Fibroblast of upper back skin (primary cell): ENCODE measurements around the gene PKD2.

Experiments used
- DNase-seq: peaks from one replicate; pipeline ENCODE4 v3.0.0-alpha.2; 2013

The PKD2 gene

DNA sequence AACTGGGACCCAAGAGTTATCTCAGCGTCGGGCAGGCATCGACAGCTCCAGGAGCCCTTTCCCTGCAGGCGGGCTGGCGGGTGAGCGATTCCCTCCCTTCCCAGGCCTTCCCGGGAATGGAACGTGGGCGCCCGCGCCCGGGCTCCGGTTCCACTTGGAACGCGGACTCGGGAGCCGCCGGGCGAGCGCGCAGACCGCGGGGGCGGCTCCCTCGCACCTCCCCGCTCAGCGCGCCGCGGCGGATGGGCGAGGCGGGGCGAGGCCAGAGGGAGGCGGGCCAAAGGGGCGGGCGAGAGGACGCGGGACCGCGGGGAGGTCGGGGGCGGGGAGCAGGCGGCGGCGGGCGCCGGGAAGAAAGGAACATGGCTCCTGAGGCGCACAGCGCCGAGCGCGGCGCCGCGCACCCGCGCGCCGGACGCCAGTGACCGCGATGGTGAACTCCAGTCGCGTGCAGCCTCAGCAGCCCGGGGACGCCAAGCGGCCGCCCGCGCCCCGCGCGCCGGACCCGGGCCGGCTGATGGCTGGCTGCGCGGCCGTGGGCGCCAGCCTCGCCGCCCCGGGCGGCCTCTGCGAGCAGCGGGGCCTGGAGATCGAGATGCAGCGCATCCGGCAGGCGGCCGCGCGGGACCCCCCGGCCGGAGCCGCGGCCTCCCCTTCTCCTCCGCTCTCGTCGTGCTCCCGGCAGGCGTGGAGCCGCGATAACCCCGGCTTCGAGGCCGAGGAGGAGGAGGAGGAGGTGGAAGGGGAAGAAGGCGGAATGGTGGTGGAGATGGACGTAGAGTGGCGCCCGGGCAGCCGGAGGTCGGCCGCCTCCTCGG is at the start of gene PKD2:
Gene PKD2 (plus strand): TSS at position 332 of the 818 bp plus-strand sequence. CDS start 99 bp downstream, at position 431.
- DNase-seq: peak; percentile 75

DNA sequence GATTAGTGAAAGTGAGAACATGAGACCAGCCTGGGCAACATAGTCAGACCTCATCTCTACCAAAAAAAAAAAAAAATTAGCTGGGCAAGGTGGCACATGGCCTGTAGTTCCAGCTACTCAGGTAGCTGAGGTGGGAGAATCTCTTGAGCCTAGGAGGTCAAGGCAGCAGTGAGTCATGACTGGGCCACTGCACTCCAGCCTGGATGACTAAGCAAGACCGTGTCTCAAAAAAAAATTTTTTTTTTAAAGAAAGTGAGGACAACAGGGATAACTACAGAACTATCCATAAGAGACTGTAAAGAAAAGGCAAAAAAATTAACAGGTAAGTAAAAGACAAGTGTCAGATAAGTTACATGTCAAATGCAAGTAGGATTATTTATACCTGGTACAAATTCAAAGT is 45.4 kb upstream of the PKD2 start:
- peak; percentile 45 for DNase-seq

DNA sequence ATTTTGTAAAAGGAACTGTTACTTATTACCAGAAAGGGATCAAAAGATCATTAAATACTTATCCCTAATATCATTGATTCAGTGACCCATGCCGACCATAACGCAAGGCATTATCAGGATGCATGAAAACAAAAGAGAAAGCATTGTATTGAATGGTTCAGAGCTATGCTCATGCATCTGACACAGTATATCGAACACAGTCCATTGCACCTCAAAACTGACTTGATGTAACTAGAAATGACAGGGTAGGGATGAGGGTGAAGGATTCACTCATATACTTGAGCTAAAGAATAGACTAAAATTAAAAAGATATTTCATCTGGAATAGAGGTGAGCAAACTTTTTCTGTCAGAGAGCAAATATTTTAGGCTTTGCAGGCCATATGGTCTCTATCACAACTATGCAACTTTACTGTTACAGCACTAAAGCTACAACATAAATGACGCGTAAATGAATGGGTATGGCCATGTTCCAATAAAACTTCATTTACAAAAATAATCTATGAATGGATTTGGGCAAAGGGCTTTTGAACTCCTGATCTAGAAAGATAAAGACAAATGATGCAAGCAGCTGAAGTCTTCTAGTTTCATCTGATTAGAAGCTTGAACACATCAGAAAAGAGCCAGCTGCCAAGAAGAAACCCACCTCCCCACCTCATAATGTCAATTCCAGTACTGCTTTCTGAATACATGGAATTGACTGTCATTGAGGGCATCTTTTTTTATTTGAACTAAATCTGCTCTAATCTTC is 44.9 kb upstream of the PKD2 start:
- DNase-seq: peak; percentile 23

- no peak for DNase-seq
Observed at GRCh38 chr4:87965501-87965975, 41.9 kb upstream of the PKD2 start.

GRCh38 chr4:87966095-87966496 is 41.3 kb upstream of the PKD2 start:
- DNase-seq: no peak

DNA sequence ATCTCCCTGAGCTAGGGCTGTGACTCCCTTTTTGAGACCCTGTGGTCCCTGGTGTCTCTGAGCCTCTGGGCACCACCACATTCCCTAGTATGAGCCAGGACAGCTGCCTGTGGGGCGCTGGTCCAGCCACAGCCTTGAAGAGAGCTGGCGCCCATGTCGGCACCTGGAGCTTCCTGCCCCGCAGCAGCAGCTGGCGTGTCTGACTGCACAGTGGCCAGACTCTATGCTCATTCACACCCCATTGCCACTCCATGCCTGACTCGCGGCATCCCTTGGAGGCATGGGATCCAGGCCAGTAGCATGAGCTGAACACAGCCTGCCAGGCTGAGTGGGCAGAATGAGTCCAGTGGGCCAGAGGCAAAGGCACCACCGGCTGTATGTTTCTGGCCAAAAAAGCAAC is 40.2 kb upstream of the PKD2 start:
- no peak for DNase-seq

- DNase-seq: no peak
Observed at GRCh38 chr4:87970121-87970520, 37.3 kb upstream of the PKD2 start.

DNA sequence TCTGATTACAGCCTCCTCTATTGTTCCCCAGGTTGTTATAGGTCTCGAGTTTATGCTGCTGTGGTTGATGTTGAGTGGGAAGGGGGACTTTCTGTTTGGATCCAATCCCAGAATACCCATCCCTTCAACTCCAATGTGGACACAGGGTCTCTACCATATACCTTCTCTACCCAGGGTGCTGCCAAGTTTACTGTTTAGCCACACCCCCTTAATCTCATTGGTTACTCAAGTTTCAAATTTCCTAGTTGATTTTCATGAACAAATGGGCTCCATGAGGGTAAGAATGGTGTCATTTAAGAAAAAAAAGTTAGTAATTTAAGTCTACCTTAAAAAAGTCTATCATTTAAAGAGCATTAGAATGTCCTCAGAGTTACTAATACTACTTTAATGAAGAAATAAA is 35.6 kb upstream of the PKD2 start:
- no peak for DNase-seq

- peak; percentile 94 for DNase-seq
Observed at GRCh38 chr4:87973283-87974169, 33.9 kb upstream of the PKD2 start.

GRCh38 chr4:87974856-87975462 is 32.5 kb upstream of the PKD2 start:
- no peak for DNase-seq

DNA sequence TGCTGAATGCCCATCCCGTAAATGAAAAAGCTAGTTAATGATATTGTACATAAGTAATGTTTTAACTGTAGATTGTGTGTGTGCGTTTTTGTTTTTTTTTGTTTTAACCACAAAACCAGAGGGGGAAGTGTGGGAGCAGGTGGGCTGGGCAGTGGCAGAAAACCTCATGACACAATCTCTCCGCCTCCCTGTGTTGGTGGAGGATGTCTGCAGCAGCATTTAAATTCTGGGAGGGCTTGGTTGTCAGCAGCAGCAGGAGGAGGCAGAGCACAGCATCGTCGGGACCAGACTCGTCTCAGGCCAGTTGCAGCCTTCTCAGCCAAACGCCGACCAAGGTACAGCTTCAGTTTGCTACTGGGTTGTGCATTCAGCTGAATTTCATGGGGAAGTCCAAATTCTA is 32.0 kb upstream of the PKD2 start, which contains the start of gene SPP1:
Gene SPP1 (plus strand): TSS at position 249 of the 400 bp plus-strand sequence. CDS start 1,182 bp downstream, outside the sequence.
- peak; percentile 44 for DNase-seq

DNA sequence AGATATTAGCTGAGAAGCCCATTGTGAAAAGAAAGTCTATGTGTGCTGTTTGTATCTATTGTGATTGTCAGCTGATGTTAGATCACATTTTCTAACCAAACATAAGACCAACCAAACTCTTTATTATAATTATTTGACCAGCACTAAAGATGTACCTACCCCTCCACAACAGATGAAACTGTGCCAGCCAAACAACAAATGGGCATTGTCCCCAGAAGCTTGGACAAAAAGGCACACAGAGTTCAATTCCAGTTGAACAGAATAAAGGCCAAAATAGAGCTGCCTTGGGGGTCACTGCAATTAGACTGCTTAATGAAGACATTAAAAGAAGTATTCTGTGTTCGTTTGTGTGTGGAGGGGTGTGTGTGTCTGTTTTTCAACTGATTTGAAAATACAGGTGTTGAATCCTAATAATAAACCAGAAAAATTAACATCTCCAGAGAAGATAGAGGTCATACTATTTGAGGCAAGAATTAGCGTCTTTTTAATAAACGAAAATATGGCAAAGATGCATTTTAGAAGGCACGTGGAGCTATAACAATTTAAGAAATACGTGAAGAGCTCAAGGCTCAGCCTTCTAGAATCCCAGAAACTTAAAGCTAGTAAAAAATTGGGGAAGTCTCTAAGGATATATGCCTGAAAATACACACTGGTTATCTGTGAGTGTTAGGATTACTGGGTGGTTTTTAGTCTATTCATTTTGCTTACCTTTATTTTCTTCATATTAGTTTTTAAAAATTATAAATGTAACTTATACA is 29.7 kb upstream of the PKD2 start:
- no peak for DNase-seq

DNA sequence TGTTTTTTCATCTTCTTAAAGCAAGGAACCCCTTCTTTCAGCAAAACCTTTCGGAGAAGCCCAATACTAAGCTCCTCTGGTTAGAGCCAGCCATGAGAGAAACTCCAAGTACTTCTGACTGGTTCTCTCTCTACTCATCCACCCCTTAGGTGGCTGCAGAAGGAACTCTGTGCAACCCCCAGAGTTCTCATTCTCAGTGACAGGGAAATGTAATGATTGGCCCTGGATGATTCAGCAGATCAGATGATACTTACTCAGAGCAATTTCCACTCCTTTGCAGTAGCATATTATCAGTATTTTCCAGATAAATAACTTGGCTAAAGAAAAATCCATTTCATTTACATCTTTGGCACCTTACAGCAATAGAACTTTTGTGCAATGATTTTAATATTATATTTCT is 28.8 kb upstream of the PKD2 start:
- DNase-seq: peak; percentile 42

DNA sequence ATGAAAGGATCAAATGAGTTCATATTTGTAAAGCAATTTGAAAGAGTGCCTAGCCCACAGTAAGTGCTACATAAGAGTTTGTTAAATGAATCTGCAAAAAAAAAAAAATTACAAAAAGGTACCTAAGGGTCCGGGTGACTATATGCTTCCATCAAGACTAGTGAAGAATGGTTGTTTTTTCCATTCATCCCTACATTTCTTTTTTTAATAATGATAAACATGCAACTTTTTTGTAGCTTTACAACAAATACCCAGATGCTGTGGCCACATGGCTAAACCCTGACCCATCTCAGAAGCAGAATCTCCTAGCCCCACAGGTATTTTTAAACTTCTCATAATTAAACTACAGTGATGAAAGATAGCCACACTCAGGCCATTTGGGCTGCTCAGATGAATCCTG is 27.6 kb upstream of the PKD2 start:
- no peak for DNase-seq

- no peak for DNase-seq
Observed at GRCh38 chr4:87981486-87981885, 25.9 kb upstream of the PKD2 start.

- DNase-seq: no peak
Observed at GRCh38 chr4:87982036-87982435, 25.4 kb upstream of the PKD2 start.

DNA sequence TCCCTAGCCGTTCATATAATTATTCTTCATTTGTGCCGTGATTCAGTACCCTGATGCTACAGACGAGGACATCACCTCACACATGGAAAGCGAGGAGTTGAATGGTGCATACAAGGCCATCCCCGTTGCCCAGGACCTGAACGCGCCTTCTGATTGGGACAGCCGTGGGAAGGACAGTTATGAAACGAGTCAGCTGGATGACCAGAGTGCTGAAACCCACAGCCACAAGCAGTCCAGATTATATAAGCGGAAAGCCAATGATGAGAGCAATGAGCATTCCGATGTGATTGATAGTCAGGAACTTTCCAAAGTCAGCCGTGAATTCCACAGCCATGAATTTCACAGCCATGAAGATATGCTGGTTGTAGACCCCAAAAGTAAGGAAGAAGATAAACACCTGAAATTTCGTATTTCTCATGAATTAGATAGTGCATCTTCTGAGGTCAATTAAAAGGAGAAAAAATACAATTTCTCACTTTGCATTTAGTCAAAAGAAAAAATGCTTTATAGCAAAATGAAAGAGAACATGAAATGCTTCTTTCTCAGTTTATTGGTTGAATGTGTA is 24.9 kb upstream of the PKD2 start:
- peak; percentile 60 for DNase-seq

DNA sequence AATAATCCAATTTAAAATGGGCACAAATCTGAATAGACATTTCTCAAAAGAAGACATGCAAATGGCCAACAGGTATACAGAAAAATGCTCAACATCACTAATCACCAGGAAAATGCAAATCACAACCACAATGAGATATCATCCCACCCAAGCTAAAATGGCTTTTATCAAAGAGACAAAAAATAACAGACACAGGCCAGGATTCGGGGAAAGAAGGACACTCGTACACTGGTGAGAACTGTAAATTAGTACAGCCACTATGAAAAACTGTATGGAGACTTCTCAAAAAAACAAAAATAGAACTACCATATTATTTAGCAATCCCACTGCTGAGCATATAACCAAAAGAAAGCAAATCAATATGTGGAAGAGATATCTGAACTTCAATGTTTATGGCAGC is 23.4 kb upstream of the PKD2 start:
- DNase-seq: no peak

- DNase-seq: peak; percentile 54
Observed at GRCh38 chr4:87985097-87985886, 22.1 kb upstream of the PKD2 start.

- DNase-seq: no peak
Observed at GRCh38 chr4:87985887-87986200, 21.6 kb upstream of the PKD2 start.

DNA sequence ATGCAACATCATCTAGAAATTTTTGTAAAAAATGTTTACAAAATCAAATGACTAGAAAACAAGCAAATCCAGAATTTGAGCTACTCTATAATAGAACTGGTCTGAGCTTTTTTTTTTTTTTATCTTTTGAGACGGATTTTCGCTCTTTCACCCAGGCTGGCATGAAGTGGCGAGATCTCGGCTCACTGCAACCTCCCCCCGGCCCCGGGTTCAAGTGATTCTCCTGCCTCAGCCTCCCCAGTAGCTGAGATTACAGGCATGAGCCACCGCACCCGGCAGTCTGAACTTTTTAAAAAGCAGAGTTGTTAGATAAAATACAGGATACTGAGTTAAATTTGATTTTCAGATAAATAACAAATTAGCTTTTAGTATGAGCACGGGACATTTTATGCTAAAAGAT is 20.9 kb upstream of the PKD2 start:
- no peak for DNase-seq
